EH (cell line): ENCODE data around the gene PATE1.
"Not testable (repeated sequence)": the region's sequence is repeated elsewhere in the genome, so short reads cannot be mapped to it uniquely, and the experiment has no call there.

Source experiments
- DNase-seq: peaks from one replicate; pipeline ENCODE4 v3.0.0-alpha.2; 2015; ENCODE audit warnings: low read depth

Gene PATE1

GRCh38 chr11:125745979-125746378 lies at the start of gene PATE1:
Gene PATE1, plus strand, starts transcription at chr11:125746279. Its CDS starts 26 bp downstream, at chr11:125746305.
- DNase-seq = no peak

GRCh38 chr11:125701018-125701610 lies 45.0 kb upstream of the PATE1 start:
- DNase-seq = no peak

- no peak for DNase-seq
Observed at GRCh38 chr11:125701858-125702621, 44.0 kb upstream of the PATE1 start.

- not testable (repeated sequence) for DNase-seq
Observed at GRCh38 chr11:125704686-125705085, 41.4 kb upstream of the PATE1 start.

GRCh38 chr11:125720781-125721180 lies 25.3 kb upstream of the PATE1 start:
- no peak for DNase-seq

GRCh38 chr11:125724125-125724524 lies 22.0 kb upstream of the PATE1 start:
- peak; percentile 41 for DNase-seq

- DNase-seq = no peak
Observed at GRCh38 chr11:125728969-125729368, 17.1 kb upstream of the PATE1 start.

- DNase-seq = no peak
Observed at GRCh38 chr11:125740617-125741016, 5.5 kb upstream of the PATE1 start.

GRCh38 chr11:125743681-125744080 lies 2.4 kb upstream of the PATE1 start:
- peak; percentile 6 for DNase-seq

GRCh38 chr11:125750629-125751028 lies 4.5 kb downstream of the PATE1 start:
- no peak for DNase-seq

GRCh38 chr11:125756050-125756449 lies 10.0 kb downstream of the PATE1 start:
- DNase-seq = no peak

GRCh38 chr11:125762445-125762844 lies 16.4 kb downstream of the PATE1 start:
- DNase-seq = no peak

GRCh38 chr11:125763483-125763882 lies 17.4 kb downstream of the PATE1 start:
- no peak for DNase-seq

GRCh38 chr11:125766251-125766650 lies 20.2 kb downstream of the PATE1 start:
- no peak for DNase-seq

GRCh38 chr11:125768336-125769046 lies 22.4 kb downstream of the PATE1 start:
- DNase-seq = no peak

- DNase-seq = no peak
Observed at GRCh38 chr11:125770583-125770982, 24.5 kb downstream of the PATE1 start.

- peak; percentile 92 for DNase-seq
Observed at GRCh38 chr11:125772834-125773505, 26.9 kb downstream of the PATE1 start.

- peak; percentile 58 for DNase-seq
Observed at GRCh38 chr11:125773516-125773915, 27.4 kb downstream of the PATE1 start.

- peak; percentile 64 for DNase-seq
Observed at GRCh38 chr11:125777309-125777708, 31.2 kb downstream of the PATE1 start.

GRCh38 chr11:125778728-125779127 lies 32.6 kb downstream of the PATE1 start, which contains the start of gene PATE2:
Gene PATE2, minus strand, starts transcription at chr11:125778828. Its CDS starts 55 bp downstream, at chr11:125778773.
- DNase-seq = no peak

- no peak for DNase-seq
Observed at GRCh38 chr11:125784678-125785077, 38.6 kb downstream of the PATE1 start.

GRCh38 chr11:125787827-125788226 lies 41.7 kb downstream of the PATE1 start, which contains the start of gene PATE3:
Gene PATE3, plus strand, starts transcription at chr11:125788127. Its CDS starts 25 bp downstream, at chr11:125788152.
- no peak for DNase-seq
